Fibroblast of villous mesenchyme (primary cell): ENCODE data around the gene TTC9B. TPM values are rescaled to one million over a fixed set of nuclear protein-coding genes. Genes with fewer than 3 reads are reported as not detected.
"Not testable (repeated sequence)": the region's sequence is repeated elsewhere in the genome, so short reads cannot be mapped to it uniquely, and the experiment has no call there.

Experiments used
- DNase-seq: peaks from one replicate; pipeline ENCODE4 v3.0.0-alpha.2; 2010; ENCODE audit warnings: low read depth
- H3K4me3 ChIP-seq: 2 replicates; pipeline ENCODE4 v1.5.1; 2011; ENCODE audit warnings: low read depth, mild to moderate bottlenecking, low read length
- CTCF ChIP-seq: IDR thresholded peaks from 2 replicates; pipeline ENCODE4 v1.5.1; 2012; ENCODE audit warnings: low read depth, mild to moderate bottlenecking, low read length; ENCODE audit not compliant: insufficient read depth
- total RNA-seq: library from RNA; depleted of rRNA; stranded (reverse); fragments of >200 nt; gene quantifications from 2 replicates; pipeline ENCODE4 v1.2.3, GENCODE V29; 2012

Gene TTC9B
- total RNA-seq, 1 donor, result not detected

- peak; percentile 90 for TF ChIP-seq CTCF
- no peak overlapping the region for H3K4me3 ChIP-seq
- peak; percentile 95 for DNase-seq
These were observed 3.9 kb upstream of the TTC9B start for GRCh38 chr19:40221858-40222619.

- H3K4me3 ChIP-seq, result no peak overlapping the region
- TF ChIP-seq CTCF, result no peak
- DNase-seq, result no peak
These were observed 2.5 kb upstream of the TTC9B start for GRCh38 chr19:40220674-40221073.

GRCh38 chr19:40219721-40220276 lies 1.6 kb upstream of the TTC9B start:
- peak; percentile 37 for DNase-seq
- no peak overlapping the region for H3K4me3 ChIP-seq
- TF ChIP-seq CTCF, result no peak

- not testable (repeated sequence) for DNase-seq, H3K4me3 ChIP-seq
These were observed 845 bp upstream of the TTC9B start for GRCh38 chr19:40219029-40219428.

- peak; percentile 24 for TF ChIP-seq CTCF
- no peak overlapping the region for H3K4me3 ChIP-seq
- DNase-seq, result no peak
These were observed 965 bp downstream of the TTC9B start for GRCh38 chr19:40217027-40217810.

- no peak overlapping the region for H3K4me3 ChIP-seq
- no peak for DNase-seq
- TF ChIP-seq CTCF, result no peak
These were observed 1.5 kb downstream of the TTC9B start for GRCh38 chr19:40216777-40217026.

GRCh38 chr19:40216013-40216776 lies 2.0 kb downstream of the TTC9B start:
- TF ChIP-seq CTCF, result no peak
- H3K4me3 ChIP-seq, result no peak overlapping the region
- no peak for DNase-seq
